Measurements from ENCODE around the gene CBX4. TPM values are rescaled to one million over a fixed set of nuclear protein-coding genes. Genes with fewer than 3 reads are reported as not detected.

CBX4 gene
- total and polyA plus RNA-seq, 4 donors = 16.2 to 46.8 (median 30.6) TPM

DNA sequence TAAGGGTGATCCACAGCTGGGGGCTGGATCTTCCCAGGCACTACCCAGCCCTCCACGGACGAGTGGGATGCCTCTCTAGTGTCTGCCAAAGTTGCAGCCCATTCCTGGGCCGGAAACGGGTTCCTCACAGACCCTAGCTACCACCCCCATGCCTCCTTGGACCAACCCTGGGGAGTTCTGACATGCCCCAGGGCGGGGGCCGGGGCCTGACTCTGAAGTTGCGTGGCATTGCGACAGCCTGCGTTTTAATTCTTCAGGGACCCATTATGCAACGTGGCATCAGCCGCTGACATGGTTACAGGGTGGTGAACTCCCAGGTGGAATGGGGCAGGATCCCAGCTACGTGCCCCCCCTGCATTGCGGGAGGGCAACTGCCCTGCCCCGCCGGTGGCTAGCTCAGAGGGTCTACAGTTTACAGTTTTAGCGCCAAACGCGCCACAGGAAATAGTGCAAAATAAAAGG is 2.7 kb downstream of the CBX4 start:
- Histone ChIP-seq H3K4me1 (ENCODE audit: control insufficient read depth, insufficient read depth, low read length) (peaks cover 83% of the 10 kb centered on the region), H3K27me3 (ENCODE audit: control insufficient read depth, insufficient read depth, low read length) (peaks cover 17% of the 10 kb centered on the region), H3K4me3 (ENCODE audit: low read depth, low read length) (peak overlapping the region; percentile 89), H3K9me3 (ENCODE audit: control insufficient read depth, insufficient read depth, low read length) (no peaks in the 10 kb centered on the region), H3K36me3 (ENCODE audit: control insufficient read depth, insufficient read depth, low read length) (peaks cover 54% of the 10 kb centered on the region), H3K27ac (ENCODE audit: low read depth, low read length) (peak overlapping the region; percentile 36)
- DNase-seq (ENCODE audit: low read depth in 4 of 6, low spot score in 6 of 6) = no peak
- 24% methylated on average over 13 of the region's 18 CpGs for WGBS (ENCODE audit: insufficient coverage)

DNA sequence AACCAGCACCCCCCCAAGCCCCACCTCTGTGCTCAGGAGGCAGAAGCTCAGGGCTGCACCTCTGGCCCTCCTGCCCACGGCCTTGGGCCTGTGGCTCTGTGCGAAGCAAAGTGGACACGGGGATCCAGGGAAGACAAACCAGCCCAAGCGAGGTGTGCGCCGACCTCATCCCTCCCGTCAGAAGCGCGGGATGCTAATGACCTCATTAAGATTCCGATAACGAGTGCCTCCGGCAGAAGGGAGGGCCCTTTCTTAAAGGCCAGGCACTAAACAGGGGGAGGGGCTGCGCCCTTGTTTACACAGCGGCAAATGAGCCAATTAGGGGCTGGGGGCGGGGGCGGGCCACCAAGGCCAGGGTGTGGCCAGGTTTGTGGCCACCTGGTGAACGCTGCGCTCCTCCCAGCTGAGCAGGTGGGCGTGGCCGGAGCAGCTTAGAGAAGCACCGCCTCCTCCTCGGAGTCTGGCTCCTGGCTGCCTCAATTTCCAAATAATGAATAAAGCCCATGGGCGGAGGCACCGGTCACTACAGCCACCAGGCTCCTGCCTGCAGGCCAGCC is 3.2 kb downstream of the CBX4 start:
- WGBS (ENCODE audit: insufficient coverage) = 22% methylated on average over 24 of the region's 24 CpGs
- Histone ChIP-seq H3K4me1 (ENCODE audit: control insufficient read depth, insufficient read depth, low read length) (peaks cover 83% of the 10 kb centered on the region), H3K9me3 (ENCODE audit: control insufficient read depth, insufficient read depth, low read length) (no peaks in the 10 kb centered on the region), H3K36me3 (ENCODE audit: control insufficient read depth, insufficient read depth, low read length) (peaks cover 54% of the 10 kb centered on the region), H3K27me3 (ENCODE audit: control insufficient read depth, insufficient read depth, low read length) (peaks cover 11% of the 10 kb centered on the region), H3K27ac (ENCODE audit: low read depth, low read length) (no peak overlapping the region), H3K4me3 (ENCODE audit: low read depth, low read length) (peak overlapping the region; percentile 89)
- DNase-seq (ENCODE audit: low read depth in 4 of 6, low spot score in 6 of 6) = peak in 2 of 6 donors; percentile 62 to 74

DNA sequence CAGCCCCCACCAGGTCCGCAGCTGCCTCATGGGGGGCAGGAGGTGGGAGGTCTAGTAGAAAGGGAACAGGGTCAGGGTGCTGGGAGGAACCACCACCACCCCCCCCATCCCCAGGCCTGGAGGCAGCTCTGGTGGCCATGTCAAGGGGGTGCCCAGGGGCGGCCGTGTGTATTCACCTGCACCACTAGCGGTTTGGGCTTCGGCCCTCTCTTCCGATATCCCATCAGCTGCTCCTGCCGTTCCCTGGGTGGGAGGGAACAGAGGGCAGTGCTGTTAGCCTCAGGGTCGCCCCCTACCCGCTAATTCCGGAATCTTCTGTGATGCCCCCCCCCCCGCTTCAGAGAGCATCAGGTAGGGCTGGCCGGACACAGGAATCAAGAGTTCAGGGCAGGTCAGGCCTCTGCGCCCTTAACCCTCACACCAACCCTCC is 3.8 kb downstream of the CBX4 start:
- DNase-seq (ENCODE audit: low read depth in 4 of 6, low spot score in 6 of 6) = no peak
- Histone ChIP-seq H3K36me3 (ENCODE audit: control insufficient read depth, insufficient read depth, low read length) (peaks cover 54% of the 10 kb centered on the region), H3K27ac (ENCODE audit: low read depth, low read length) (no peak overlapping the region), H3K4me1 (ENCODE audit: control insufficient read depth, insufficient read depth, low read length) (peaks cover 83% of the 10 kb centered on the region), H3K27me3 (ENCODE audit: control insufficient read depth, insufficient read depth, low read length) (peaks cover 6% of the 10 kb centered on the region), H3K4me3 (ENCODE audit: low read depth, low read length) (no peak overlapping the region), H3K9me3 (ENCODE audit: control insufficient read depth, insufficient read depth, low read length) (no peaks in the 10 kb centered on the region)
- 26% methylated on average over 5 of the region's 13 CpGs for WGBS (ENCODE audit: insufficient coverage)

DNA sequence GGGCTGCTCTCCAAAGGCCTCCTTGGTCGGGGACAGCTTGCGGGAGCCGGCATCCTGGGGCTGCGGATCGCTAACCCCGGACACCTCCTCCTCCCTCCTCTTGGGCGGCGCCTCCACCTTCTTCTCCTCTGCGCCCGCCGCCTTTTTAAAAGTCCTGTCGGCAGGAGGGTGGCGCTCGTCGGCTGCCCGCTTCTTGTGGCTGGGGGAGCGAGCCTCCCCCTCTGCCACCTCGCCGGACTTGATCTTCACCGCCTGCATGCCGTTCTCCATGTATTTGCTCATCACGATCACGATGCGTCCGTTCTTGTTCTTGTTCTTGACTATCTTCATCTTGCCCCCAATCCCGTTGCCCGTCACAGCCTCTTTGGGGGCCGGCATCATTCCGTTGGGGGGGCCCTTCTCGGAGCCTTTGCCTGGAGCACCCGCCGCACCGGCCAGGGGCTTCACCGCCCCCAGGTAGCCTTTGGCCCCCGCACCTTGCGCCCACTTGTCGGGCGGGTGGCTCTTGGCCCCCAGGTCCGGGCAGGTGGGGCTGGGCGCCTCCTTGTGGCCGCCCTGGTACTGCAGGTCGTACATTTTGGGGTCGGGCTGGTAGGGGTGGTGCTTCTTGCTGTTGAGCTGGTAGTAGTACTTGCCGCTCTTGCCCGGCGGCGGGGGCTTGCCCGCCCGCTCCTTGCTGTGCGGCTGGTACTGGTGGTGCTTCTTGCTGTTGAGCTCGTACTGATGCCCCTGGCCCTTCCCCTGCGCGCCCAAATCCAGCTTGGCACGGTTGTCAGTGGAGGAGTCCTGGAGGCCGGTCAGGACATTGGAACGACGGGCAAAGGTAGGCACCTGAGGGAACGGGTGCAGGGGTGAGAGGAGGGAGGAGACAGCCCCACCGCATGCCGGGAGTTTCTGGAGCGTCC is 4.4 kb downstream of the CBX4 start:
- no peaks in the 10 kb centered on the region for H3K9me3 ChIP-seq (ENCODE audit: control insufficient read depth, insufficient read depth, low read length)
- H3K27ac ChIP-seq (ENCODE audit: low read depth, low read length) = no peak overlapping the region
- 63% methylated on average over 60 of the region's 61 CpGs for WGBS (ENCODE audit: insufficient coverage)
- no peak for DNase-seq (ENCODE audit: low read depth in 4 of 6, low spot score in 6 of 6)
- H3K27me3 ChIP-seq (ENCODE audit: control insufficient read depth, insufficient read depth, low read length) = peaks cover under 1% of the 10 kb centered on the region
- H3K36me3 ChIP-seq (ENCODE audit: control insufficient read depth, insufficient read depth, low read length) = peaks cover 54% of the 10 kb centered on the region
- peaks cover 81% of the 10 kb centered on the region for H3K4me1 ChIP-seq (ENCODE audit: control insufficient read depth, insufficient read depth, low read length)
- no peak overlapping the region for H3K4me3 ChIP-seq (ENCODE audit: low read depth, low read length)

DNA sequence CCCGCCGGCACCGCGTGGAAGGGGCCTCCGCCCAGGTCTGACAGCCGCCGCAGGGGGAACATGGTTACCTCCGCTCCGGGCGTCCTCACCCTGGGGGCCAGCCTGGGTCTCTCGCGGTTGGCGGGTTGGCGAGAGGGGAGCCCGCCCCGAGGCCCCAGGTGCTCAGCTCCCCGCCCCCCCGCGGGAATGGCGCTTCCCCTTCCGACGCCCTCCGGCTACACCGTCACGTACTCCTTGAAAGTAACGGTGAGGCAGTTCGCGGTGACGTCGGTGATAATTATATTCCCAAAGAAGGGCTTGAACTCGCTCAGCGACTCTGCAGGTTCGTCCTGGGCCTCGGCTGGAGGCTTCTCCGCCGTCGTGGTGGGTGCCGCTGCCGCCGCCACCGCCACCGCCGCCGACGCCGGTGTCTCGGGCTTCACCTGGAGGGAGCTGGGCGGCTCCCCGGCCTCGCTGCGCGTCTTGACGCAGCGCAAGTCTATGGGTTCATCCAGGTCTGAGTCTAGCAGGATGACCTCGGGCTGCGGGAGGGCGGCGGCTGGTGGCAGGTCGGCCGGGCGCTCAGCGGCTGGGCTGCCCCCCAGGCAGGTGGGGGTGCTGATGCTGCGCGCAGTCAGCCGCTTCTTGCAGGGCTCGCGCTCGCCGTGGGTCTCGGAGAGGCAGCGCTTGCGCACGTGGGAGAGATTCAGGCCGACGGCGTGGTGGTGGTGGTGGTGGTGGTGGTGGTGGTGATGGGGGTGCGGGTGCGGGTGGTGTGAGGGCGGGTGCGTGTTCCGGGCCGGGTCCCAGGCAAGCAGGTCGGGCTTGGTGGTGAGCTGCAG is 5.3 kb downstream of the CBX4 start:
- Histone ChIP-seq H3K4me1 (ENCODE audit: control insufficient read depth, insufficient read depth, low read length) (peaks cover 78% of the 10 kb centered on the region), H3K27ac (ENCODE audit: low read depth, low read length) (no peak overlapping the region), H3K9me3 (ENCODE audit: control insufficient read depth, insufficient read depth, low read length) (no peaks in the 10 kb centered on the region), H3K36me3 (ENCODE audit: control insufficient read depth, insufficient read depth, low read length) (peaks cover 54% of the 10 kb centered on the region), H3K4me3 (ENCODE audit: low read depth, low read length) (no peak overlapping the region), H3K27me3 (ENCODE audit: control insufficient read depth, insufficient read depth, low read length) (no peaks in the 10 kb centered on the region)
- no peak for DNase-seq (ENCODE audit: low read depth in 4 of 6, low spot score in 6 of 6)
- WGBS (ENCODE audit: insufficient coverage) = 63% methylated on average over 78 of the region's 83 CpGs

DNA sequence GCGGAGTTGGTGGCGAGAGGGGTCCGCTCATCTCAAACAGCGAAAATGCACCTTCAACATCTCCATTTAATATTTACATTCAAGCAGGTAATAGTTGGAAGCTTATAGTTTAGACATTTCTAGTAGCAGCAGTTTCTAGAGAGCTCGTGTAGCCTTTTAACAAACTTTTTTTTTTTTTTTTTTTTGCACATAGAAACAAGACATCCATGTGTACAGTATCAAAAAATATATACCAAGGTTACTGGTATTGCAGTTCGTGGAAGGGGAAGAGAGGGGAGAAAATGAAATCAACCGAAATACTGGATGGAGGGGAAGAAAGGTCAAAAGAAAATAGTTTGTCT is 6.2 kb downstream of the CBX4 start:
- no peak overlapping the region for H3K27ac ChIP-seq (ENCODE audit: low read depth, low read length)
- H3K27me3 ChIP-seq (ENCODE audit: control insufficient read depth, insufficient read depth, low read length) = no peaks in the 10 kb centered on the region
- DNase-seq (ENCODE audit: low read depth in 4 of 6, low spot score in 6 of 6) = no peak
- H3K36me3 ChIP-seq (ENCODE audit: control insufficient read depth, insufficient read depth, low read length) = peaks cover 54% of the 10 kb centered on the region
- no peaks in the 10 kb centered on the region for H3K9me3 ChIP-seq (ENCODE audit: control insufficient read depth, insufficient read depth, low read length)
- WGBS (ENCODE audit: insufficient coverage) = no CpG with 5 or more reads among the region's 7 CpGs
- no peak overlapping the region for H3K4me3 ChIP-seq (ENCODE audit: low read depth, low read length)
- H3K4me1 ChIP-seq (ENCODE audit: control insufficient read depth, insufficient read depth, low read length) = peaks cover 83% of the 10 kb centered on the region

DNA sequence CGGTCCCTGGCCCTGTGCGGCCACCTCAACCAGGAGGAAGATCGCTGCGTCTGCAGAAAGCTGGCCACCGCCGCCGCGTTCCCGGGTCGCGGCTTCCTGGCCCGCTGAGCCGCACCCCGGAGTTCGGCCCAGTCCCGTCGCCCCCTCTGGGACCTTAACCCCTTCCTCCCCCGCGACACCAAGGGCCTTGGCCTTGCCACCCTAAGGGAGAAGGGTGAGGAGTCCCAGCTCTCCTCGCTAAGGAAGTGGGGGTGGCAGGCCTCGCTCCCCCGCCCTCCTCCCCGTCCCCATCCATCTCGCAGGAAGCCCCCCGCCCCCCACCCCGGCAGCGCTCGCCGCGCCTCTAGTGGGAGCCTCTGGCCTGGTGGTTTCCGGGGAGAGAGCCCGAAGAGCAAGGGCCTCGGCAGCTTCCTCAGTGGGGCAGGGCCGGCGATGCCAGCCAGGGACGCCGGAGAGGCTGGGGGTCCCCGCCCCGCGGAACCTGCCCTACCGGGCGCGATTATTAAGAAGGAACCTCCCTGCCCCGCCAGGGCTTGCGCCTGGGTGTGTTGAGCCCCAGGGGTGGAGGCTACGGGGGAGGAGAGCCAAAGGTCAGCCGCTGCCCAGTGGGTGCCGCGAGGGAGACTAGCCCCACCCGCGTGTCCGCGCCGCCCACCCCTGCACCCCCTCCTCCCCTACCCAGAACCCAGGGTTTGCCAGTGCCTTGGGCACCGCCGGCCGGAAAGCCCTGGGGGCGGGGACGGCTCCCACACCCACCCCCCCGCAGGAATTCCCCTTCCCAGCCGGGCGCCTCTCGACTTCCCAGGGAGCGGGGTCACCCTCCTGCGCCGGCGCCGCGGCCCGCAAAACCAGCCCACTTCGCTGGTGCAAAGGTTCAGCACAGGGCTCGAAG is 6.8 kb downstream of the CBX4 start:
- H3K4me1 ChIP-seq (ENCODE audit: control insufficient read depth, insufficient read depth, low read length) = peaks cover 78% of the 10 kb centered on the region
- peaks cover 52% of the 10 kb centered on the region for H3K36me3 ChIP-seq (ENCODE audit: control insufficient read depth, insufficient read depth, low read length)
- H3K27me3 ChIP-seq (ENCODE audit: control insufficient read depth, insufficient read depth, low read length) = no peaks in the 10 kb centered on the region
- 21% methylated on average over 27 of the region's 72 CpGs for WGBS (ENCODE audit: insufficient coverage)
- peak overlapping the region; percentile 21 for H3K4me3 ChIP-seq (ENCODE audit: low read depth, low read length)
- H3K27ac ChIP-seq (ENCODE audit: low read depth, low read length) = peak overlapping the region; percentile 52
- DNase-seq (ENCODE audit: low read depth in 4 of 6, low spot score in 6 of 6) = peak in 1 of 6 donors; percentile 53
- H3K9me3 ChIP-seq (ENCODE audit: control insufficient read depth, insufficient read depth, low read length) = no peaks in the 10 kb centered on the region

DNA sequence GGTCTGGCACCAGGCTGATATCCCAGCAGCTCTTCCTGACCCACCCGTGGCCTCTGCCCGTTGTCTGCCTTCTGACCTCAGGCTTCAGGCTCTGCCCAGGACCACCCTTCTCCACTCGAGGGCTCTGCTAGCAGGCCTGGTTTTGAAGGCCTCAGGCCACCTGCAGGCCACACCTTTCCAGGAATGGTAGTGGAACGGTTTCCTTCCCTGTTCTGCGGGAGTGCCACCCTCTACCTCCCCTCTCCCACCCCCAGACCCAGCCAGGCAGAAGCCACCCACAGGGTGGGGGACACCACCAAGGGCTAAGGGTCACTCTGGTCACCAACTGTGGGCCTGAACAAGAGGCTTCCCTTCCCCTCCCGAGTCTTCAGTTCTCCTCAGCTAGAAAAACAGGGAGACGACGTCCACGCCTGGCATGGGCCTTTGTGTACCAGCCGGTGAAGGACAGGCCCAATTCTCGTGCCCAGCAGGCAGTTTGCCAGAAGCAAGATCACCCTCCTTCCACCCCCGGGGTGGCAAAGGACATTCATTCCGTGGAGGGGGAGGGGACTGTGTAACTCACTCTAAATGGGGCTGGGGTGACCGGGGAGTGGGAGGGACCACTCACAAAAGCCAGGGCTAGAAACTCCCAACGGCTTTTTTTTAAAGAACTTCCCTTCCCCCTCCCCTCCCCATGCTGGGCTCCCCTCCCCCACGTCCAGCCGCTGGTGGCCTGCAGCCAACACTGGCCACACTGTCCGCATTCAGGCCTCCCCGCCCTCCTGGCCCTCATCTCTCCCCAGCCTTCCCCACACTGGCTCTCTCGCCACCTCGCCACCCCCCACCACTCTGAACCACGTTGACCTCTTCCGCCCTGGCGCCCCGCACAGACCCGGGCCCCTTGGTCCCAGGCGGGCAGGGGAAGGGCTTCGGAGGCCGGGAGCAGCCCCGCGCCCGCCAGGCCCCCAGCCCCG is 7.7 kb downstream of the CBX4 start:
- H3K36me3 ChIP-seq (ENCODE audit: control insufficient read depth, insufficient read depth, low read length) = peaks cover 42% of the 10 kb centered on the region
- DNase-seq (ENCODE audit: low read depth in 4 of 6, low spot score in 6 of 6) = peak in 2 of 6 donors; percentile 82 to 84
- H3K27ac ChIP-seq (ENCODE audit: low read depth, low read length) = peak overlapping the region; percentile 73
- no peak overlapping the region for H3K4me3 ChIP-seq (ENCODE audit: low read depth, low read length)
- peaks cover 72% of the 10 kb centered on the region for H3K4me1 ChIP-seq (ENCODE audit: control insufficient read depth, insufficient read depth, low read length)
- 20% methylated on average over 24 of the region's 33 CpGs for WGBS (ENCODE audit: insufficient coverage)
- H3K9me3 ChIP-seq (ENCODE audit: control insufficient read depth, insufficient read depth, low read length) = no peaks in the 10 kb centered on the region
- no peaks in the 10 kb centered on the region for H3K27me3 ChIP-seq (ENCODE audit: control insufficient read depth, insufficient read depth, low read length)
